SU-DHL-6 (cell line): ENCODE measurements around the gene PDE1C.

Experiments
- CTCF ChIP-seq: fragments of 200-600 bp; sonication (generic); IDR thresholded peaks from one replicate; pipeline ENCODE4 v1.5.1; 2017; ENCODE audit warnings: antibody characterized with exemption, mild to moderate bottlenecking, low read length, moderate library complexity; ENCODE audit not compliant: insufficient read depth, poor library complexity, severe bottlenecking
- EZH2phosphoT487 ChIP-seq: fragments of 200-600 bp; sonication (generic), shearing (Covaris generic); conservative IDR thresholded peaks from 2 replicates; pipeline ENCODE4 v1.6.1; 2018; ENCODE audit warnings: mild to moderate bottlenecking, antibody characterized with exemption, low read length, moderate library complexity, mixed read lengths

- TF ChIP-seq CTCF: no peak
- TF ChIP-seq EZH2phosphoT487: no peak
Measured at GRCh38 chr7:32100407-32100907, 30.2 kb upstream of the PDE1C start.
